Esophagus (tissue), 2 donors: ENCODE data around the gene MOB3A. TPM values are rescaled to one million over a fixed set of nuclear protein-coding genes. Genes with fewer than 3 reads are reported as not detected.
A peak's percentile ranks its signal among the peaks of the same experiment; 100 is the strongest.

Source experiments
- H3K27ac ChIP-seq, 2 donors: one replicate each; pipeline ENCODE4 v1.5.1; 2013; ENCODE audit warnings: low read depth in 2 of 2, mild to moderate bottlenecking in 2 of 2, inconsistent platforms in 1 of 2, low read length in 1 of 2, moderate library complexity in 1 of 2
- H3K27me3 ChIP-seq, 2 donors: one replicate each; pipeline ENCODE4 v1.6.1; 2013; ENCODE audit warnings: low read length in 2 of 2, control low read depth in 1 of 2, mild to moderate bottlenecking in 1 of 2; ENCODE audit not compliant: insufficient read depth in 2 of 2, control insufficient read depth in 1 of 2
- H3K36me3 ChIP-seq, 2 donors: one replicate each; pipeline ENCODE4 v1.6.1; 2013; ENCODE audit warnings: low read length in 1 of 2; ENCODE audit not compliant: control insufficient read depth in 2 of 2, insufficient read depth in 2 of 2
- H3K4me1 ChIP-seq, 2 donors: one replicate each; pipeline ENCODE4 v1.6.1; 2013; ENCODE audit warnings: low read length in 1 of 2; ENCODE audit not compliant: control insufficient read depth in 2 of 2, insufficient read depth in 2 of 2
- H3K4me3 ChIP-seq, 2 donors: one replicate each; pipeline ENCODE4 v1.5.1; 2013; ENCODE audit warnings: low read length in 2 of 2, mild to moderate bottlenecking in 2 of 2, low read depth in 1 of 2, moderate library complexity in 1 of 2
- H3K9me3 ChIP-seq, 2 donors: one replicate each; pipeline ENCODE4 v1.6.1; 2013; ENCODE audit warnings: mild to moderate bottlenecking in 2 of 2, low read depth in 1 of 2, low read length in 1 of 2, moderate library complexity in 1 of 2; ENCODE audit not compliant: control insufficient read depth in 2 of 2, insufficient read depth in 1 of 2
- WGBS, 2 donors: extraction: QIAGEN DNeasy Blood & Tissue Kit; methylation state at CpG; one replicate each; pipeline ENCODE4 v1.1.7; 2013; 5-methylcytosine and 5-hydroxymethylcytosine counted together
- polyA plus RNA-seq, 2 donors: library from polyadenylated mRNA; stranded (reverse); fragments of 200-250 nt; gene quantifications; one replicate each; pipeline ENCODE4 v1.2.3, GENCODE V29; 2013
- donor health status: healthy with polysubstance abuse.
- donor health status: Bipolar disorder and iron deficiency.

MOB3A gene
- polyA plus RNA-seq, 2 donors: 11.0 to 12.4 TPM

GRCh38 chr19:2077833-2078619 is 18.1 kb downstream of the MOB3A start:
- H3K27me3 ChIP-seq: no peaks in the 10 kb centered on the region
- H3K9me3 ChIP-seq: no peaks in the 10 kb centered on the region
- H3K36me3 ChIP-seq: peaks cover 13 to 45% of the 10 kb centered on the region in 2 donors
- 96% methylated on average over 44 of the region's 44 CpGs for whole genome bisulfite sequencing, 2 donors
- peaks cover 3 to 9% of the 10 kb centered on the region in 2 donors for H3K4me1 ChIP-seq
- H3K27ac ChIP-seq: no peak overlapping the region
- no peak overlapping the region for H3K4me3 ChIP-seq

GRCh38 chr19:2077398-2077797 is 18.7 kb downstream of the MOB3A start:
- Histone ChIP-seq H3K27ac (no peak overlapping the region), H3K4me3 (no peak overlapping the region), H3K27me3 (no peaks in the 10 kb centered on the region), H3K36me3 (peaks cover 16 to 51% of the 10 kb centered on the region in 2 donors), H3K4me1 (peaks cover 3 to 9% of the 10 kb centered on the region in 2 donors), H3K9me3 (no peaks in the 10 kb centered on the region)
- 92 to 95% methylated on average over 7 of the region's 7 CpGs for WGBS, 2 donors

- H3K4me3 ChIP-seq: no peak overlapping the region
- 96% methylated on average over 22 to 32 of the region's 32 CpGs for WGBS, 2 donors
- H3K36me3 ChIP-seq: peaks cover 16 to 56% of the 10 kb centered on the region in 2 donors
- no peak overlapping the region for H3K27ac ChIP-seq
- peaks cover 3 to 9% of the 10 kb centered on the region in 2 donors for H3K4me1 ChIP-seq
- H3K27me3 ChIP-seq: no peaks in the 10 kb centered on the region
- H3K9me3 ChIP-seq: no peaks in the 10 kb centered on the region
These were observed 19.6 kb downstream of the MOB3A start for GRCh38 chr19:2076526-2076944.

DNA sequence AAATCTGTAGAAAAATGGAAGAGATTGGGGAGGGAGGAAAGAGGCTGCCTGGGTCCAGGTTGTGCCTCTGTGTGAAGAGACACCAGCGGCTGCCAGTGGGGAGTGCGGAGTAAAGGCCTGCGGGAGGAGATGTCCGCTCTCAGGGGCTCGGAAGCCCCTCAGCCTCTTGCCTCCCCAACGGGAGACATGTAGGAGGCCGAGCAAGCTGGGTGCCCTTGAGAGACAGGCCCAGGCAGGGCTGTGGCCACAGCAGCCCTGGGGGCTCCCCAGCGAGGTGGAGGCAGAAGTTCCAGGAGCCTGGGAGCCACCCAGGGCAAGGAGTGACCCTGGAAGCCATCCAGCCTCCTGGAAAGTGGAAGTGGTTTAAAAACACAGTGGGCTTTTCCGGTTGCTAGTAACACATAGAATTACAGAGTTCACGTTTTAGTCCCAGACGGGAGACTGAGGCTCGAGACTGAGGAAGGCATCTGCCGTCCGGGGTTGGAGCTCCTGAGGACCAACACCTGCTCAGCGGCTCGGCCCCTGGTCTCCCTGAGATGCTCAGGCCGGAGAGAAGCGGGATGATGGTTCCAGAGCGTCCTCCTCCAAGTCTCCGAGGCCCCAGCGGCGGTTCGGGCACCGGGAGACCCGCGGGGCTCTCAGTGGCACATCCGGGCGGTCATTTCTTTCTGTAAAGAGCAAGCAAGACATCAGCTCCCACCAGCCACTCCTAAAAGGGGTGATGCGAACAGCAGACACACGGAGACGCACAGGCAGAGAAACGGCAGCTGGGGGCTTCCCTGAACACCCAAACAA is 23.2 kb downstream of the MOB3A start:
- Histone ChIP-seq H3K36me3 (peaks cover 18 to 43% of the 10 kb centered on the region in 2 donors), H3K9me3 (no peaks in the 10 kb centered on the region), H3K4me1 (no peaks in the 10 kb centered on the region), H3K4me3 (no peak overlapping the region), H3K27me3 (no peaks in the 10 kb centered on the region), H3K27ac (no peak overlapping the region)
- 87 to 91% methylated on average over 32 of the region's 32 CpGs for WGBS, 2 donors

DNA sequence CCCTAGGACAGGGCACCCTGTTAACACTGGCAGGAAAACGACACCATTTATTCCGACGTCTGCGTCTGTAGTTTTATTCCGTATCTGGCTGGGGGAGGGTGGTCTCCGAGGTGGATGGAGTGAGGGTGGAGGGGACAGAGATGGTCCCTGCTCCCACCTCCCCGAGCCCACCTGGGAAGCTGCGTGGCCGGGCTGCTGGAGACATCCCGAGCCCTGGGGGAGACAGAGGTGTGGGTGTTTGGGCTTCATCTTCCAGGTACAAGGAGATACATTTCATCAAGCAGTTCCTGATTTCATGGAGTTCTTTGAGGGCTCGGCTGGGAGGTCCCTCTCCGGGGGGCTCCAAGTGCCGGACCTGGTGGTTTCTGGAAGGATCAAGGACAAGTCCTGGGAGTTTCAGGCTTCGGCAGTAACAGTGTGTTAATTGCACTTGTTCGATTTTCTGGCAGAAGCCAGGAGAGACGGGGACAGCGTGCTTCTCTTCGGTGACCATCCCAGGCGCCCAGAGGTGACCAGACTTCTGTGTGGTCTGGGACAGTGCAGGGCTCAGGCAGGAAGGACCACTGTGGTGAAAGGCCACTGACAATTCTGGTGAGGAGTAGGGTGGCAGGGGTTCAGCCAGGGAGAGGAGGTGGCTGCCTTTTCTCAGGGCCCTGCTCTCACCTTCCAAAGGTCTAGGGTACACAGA is 25.0 kb downstream of the MOB3A start:
- Histone ChIP-seq H3K36me3 (peaks cover 13 to 29% of the 10 kb centered on the region in 2 donors), H3K27ac (no peak overlapping the region), H3K27me3 (no peaks in the 10 kb centered on the region), H3K4me3 (peak overlapping the region in 1 of 2 donors; percentile 3), H3K9me3 (no peaks in the 10 kb centered on the region), H3K4me1 (no peaks in the 10 kb centered on the region)
- WGBS, 2 donors: 86 to 87% methylated on average over 19 of the region's 19 CpGs

DNA sequence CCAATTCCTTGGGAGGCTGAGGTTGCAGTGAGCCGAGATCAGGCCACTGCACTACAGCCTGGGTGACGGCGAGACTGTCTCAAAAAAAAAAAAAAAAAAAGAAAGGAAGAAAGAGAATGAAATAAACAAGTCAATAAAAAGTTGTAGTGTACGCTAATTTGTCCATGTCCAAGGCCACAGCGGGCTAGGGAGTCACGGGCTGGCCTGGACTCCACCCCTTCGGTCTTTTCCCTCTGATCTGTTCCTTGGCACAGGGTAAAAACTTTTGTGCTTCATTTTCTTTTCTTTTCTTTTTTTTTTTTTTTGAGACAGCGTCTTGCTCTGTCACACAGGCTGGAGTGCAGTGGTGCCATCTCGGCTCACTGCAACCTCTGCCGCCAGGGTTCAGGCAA is 25.7 kb downstream of the MOB3A start:
- Histone ChIP-seq H3K27me3 (no peaks in the 10 kb centered on the region), H3K27ac (no peak overlapping the region), H3K36me3 (peaks cover 10 to 26% of the 10 kb centered on the region in 2 donors), H3K4me1 (no peaks in the 10 kb centered on the region), H3K9me3 (no peaks in the 10 kb centered on the region), H3K4me3 (no peak overlapping the region)
- 79 to 87% methylated on average over 10 of the region's 10 CpGs for WGBS, 2 donors

GRCh38 chr19:2064788-2065524 is 31.2 kb downstream of the MOB3A start:
- Histone ChIP-seq H3K27ac (peak overlapping the region; percentile 48 to 52), H3K9me3 (no peaks in the 10 kb centered on the region), H3K4me1 (peaks cover 3 to 11% of the 10 kb centered on the region in 2 donors), H3K36me3 (no peaks in the 10 kb centered on the region), H3K4me3 (no peak overlapping the region), H3K27me3 (no peaks in the 10 kb centered on the region)
- 69 to 75% methylated on average over 38 of the region's 38 CpGs for WGBS, 2 donors

DNA sequence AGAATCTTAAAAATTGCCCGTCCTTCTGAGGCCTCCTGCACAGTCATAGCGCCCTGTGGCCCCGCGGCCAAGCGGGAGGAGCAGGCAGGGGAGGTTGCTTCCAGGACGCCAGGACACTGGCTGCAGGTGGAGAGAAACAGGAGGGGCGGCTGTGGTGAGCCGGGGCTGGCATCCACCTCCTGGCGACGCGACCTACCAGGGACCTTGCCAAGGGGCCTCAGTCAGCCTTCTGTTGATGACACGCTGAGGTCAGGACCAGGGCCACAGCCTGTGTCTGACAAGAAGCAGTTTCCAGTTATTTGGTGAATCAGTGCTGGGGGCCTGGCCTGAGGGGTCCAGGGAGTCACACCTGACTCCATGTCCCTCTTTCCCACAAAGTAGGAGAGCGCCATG is 31.7 kb downstream of the MOB3A start:
- Histone ChIP-seq H3K4me3 (no peak overlapping the region), H3K27ac (peak overlapping the region; percentile 48 to 52), H3K4me1 (peaks cover 5 to 17% of the 10 kb centered on the region in 2 donors), H3K9me3 (no peaks in the 10 kb centered on the region), H3K36me3 (no peaks in the 10 kb centered on the region), H3K27me3 (no peaks in the 10 kb centered on the region)
- WGBS, 2 donors: 66 to 67% methylated on average over 12 to 13 of the region's 13 CpGs

- Histone ChIP-seq H3K4me1 (peaks cover 7 to 22% of the 10 kb centered on the region in 2 donors), H3K36me3 (no peaks in the 10 kb centered on the region), H3K27me3 (no peaks in the 10 kb centered on the region), H3K4me3 (no peak overlapping the region), H3K27ac (no peak overlapping the region), H3K9me3 (no peaks in the 10 kb centered on the region)
- 81 to 84% methylated on average over 8 of the region's 8 CpGs for WGBS, 2 donors
These were observed 32.3 kb downstream of the MOB3A start for GRCh38 chr19:2063824-2064223.
